ENCODE measurements around the gene OR2G3.

OR2G3 gene

DNA sequence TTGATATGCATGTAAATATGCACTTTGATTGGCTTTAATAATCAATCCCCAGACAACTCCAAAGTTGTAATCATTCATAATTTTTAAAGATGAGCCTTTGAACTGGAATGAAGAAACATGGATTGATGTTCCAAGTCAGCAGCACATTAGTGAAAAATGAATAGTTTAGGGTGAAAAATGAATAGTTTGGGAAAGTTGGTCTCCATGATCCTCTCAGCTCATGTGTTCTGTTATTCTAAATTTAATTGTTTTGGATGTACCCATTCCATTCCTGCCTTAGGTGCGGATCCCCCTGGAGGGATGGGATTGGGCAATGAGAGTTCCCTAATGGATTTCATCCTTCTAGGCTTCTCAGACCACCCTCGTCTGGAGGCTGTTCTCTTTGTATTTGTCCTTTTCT, at the start of gene OR2G3:
OR2G3 (plus strand) TSS at position 301 of the 400 bp plus-strand sequence; CDS start at position 301, 0 bp downstream.
- DNase-seq (ENCODE audit: low read depth in 2 of 2) = no peak

DNA sequence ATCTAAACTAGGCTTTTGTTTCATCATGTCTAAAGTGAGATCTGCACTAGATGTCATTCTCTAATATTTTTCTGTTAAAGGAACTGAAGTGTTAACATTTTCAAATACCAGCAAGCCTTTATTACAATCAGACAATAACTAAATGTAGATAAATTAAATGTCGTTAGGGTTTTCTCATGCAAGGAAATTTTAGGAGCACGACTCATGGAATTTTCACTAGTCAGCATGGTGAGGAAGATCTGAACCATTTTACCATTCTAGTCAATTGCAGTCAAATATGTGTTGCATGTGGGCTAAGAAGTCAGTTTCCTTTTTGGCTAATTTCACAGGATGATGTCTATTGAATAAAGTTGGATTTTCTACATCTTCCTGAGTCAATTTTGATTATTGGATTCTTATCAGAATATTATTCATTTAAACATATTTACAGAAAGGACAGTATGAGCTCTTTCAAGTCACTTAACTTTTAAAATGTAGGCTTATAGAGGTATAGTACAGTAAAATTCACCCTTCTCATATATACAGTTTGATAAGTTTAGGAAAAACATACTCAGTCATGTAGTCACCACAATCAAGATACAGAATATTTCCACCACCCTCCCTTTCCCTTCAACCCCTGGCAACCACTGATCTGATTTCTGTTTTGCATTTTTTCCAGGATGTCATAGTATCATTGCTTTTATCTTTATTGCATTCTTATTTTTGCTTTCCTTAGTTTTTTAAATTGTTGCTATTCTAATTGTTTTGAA, 47.3 kb upstream of the OR2G3 start:
- DNase-seq (ENCODE audit: low read depth in 2 of 2) = no peak

DNA sequence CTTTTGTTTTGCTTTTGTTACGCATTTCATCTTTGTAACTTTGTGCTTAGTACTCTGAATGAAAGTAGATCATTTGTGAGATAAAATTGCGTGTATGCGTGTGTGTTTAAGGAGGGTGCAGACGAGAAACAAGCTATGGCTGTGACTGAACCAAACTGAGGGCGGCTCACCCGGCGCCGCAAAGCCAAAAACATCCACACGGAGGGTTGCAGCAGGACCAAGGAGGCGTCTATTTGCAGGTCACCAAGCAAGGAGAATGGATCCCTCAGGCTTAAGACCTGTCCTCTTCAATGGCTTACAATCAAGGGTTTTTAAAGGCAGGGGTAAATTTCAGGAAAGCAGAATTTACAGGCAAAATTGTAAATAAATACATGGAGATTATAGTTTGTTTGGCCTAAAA, 43.7 kb upstream of the OR2G3 start:
- no peak for DNase-seq (ENCODE audit: low read depth in 2 of 2)

DNA sequence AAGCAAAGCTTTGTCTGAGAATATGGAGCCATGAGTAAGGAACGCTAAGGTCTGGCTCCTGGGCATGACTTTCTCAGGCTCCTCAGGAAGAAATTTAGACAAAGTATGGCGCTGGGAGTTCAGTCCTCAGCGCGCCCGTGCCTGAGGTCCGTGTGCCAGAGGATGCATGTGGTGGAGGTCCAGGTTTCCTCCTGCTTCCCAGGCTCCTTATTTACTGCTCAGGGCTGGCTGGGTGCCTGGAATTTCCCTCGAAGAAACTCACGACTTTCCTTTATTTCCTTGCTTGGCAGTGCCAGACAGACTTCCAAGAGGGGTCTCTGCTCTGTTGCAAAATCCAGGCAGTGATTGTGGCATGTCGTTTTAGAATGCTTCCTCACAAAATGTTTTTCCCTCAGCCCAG, 43.2 kb upstream of the OR2G3 start:
- DNase-seq (ENCODE audit: low read depth in 2 of 2) = no peak

DNA sequence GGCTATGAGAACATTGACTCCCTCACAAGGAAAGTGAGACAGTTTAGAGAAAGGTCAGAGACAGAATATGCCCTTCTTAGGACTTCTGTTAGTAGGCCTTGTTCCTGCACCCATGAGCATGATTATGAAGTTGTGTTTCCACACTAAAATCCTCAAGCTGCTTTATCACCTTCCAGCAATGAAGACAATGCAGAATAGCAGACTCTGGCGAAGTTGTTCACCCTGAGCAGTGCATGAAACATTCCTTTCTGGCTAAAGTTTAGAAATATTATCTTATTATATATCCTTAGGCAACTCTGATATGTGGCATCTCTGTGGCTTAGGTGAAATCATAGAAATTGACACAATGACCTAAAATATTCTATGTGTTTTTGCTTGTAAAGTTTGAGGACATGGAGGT, 31.1 kb upstream of the OR2G3 start:
- no peak for DNase-seq (ENCODE audit: low read depth in 2 of 2)

DNA sequence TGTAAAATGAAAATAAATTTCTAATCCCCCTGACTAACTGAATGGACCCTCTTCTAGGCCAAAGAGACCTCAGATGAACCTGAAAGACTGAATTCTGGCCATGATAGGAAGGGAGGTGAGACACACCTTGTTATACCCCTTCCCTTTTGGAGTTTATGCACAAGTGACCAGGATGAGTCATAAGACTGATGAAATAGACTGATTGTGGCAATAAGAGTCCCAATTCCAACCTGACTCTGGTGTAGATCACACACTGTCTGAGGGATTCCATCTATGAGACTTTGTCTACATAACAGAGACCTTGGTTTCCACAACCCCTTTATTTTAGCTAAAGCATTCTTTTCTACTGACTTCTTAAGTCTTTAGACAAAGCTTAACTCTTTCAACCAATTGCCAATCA, 30.7 kb upstream of the OR2G3 start:
- no peak for DNase-seq (ENCODE audit: low read depth in 2 of 2)

DNA sequence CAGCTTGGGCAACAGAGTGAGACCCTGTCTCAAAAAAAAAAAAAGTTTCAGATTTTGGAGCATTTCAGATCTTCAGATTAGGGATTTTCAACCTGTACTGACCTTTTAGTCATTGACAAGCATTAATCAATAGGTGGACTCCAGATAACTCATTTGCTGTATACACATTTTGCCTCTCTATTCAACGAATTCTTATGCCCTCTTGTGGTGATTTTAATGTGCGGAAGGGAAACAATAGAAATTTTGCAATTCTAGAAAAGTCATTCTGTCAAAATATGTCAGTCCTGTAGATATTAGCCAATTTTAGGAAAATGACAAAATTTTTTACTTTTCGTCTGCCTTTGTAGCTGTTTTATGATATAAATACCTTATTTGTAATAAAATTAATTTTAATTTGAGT, 28.9 kb upstream of the OR2G3 start:
- DNase-seq (ENCODE audit: low read depth in 2 of 2) = no peak

DNA sequence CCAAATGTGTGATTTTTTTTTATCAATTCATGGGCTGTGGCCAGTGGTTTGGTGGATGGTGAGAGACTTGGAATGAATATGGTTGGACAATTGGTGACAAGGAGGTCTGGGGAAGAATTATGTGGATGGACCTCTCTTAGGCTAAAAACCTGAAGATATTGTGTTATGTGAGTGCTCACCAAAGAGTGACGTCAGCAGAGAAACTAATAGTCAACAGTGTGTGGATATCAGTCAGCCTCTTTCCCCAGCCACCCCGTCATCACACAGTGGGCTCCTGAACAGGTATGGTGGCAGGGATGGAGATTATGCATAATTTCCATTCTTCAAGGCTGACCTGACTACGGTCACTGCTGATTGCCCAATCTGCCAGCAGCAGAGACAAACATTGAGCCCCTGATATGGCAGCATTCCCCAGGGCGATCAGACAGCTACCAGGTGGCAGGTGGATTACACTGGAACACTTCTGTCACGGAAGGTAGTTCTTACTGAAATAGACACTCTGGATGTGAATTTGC, 26.4 kb upstream of the OR2G3 start:
- DNase-seq (ENCODE audit: low read depth in 2 of 2) = no peak

DNA sequence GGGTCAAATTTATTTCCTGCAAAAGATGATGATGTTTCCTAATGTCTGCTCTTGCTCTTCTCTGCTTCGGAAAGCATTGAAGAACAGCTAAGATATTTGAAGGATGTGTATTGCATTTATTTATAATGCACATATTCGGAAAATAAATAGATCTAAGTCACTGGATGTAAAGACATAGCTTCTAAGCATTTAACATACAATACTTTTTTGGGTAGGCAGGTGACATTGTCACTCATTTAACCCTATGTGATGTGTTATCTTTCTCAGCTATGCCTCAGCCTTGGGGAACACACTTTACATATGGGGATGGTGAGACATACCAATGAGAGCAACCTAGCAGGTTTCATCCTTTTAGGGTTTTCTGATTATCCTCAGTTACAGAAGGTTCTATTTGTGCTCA, 17.3 kb upstream of the OR2G3 start, which contains the start of gene OR2G2:
OR2G2 (plus strand) TSS at position 301 of the 400 bp plus-strand sequence; CDS start at position 301, 0 bp downstream.
- DNase-seq (ENCODE audit: low read depth in 2 of 2) = no peak

DNA sequence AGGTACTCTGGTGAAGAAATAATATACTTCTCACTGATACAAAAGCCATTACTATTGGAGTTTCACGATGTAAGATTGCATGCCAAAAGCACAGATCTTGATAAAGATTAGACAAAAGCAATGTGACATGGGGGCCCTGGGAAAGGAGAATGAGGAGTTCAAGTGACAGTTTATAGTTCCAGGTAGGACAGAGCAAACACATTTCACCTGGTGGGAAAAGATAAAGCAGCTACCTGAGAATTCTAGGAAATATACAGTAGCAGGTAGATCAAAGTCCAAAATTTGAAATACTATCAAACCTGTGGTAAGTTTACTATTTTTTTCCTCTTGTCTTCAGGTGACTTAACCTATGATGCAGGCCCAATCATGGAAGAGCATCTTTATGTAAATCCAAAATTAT, 8.0 kb downstream of the OR2G3 start:
- no peak for DNase-seq (ENCODE audit: low read depth in 2 of 2)

DNA sequence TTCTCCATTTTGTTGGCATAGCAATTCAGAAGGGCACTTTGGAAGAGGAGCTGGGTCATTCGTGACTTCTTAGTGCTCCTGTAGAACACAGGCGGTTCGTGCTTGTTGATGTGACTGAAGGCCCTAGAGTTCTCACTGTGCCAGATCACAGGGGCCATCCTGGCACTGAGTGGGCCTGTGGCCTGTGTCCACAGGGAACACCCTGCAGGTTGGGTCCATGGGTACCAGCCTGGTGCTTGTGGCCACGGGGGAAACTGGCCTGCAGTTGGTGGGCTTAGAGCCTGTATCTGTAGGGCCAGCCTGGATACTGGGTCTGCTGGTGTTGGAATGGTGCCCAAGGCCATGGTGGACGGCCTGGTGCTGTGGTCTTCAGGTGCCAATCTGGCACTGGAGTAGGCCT, 9.2 kb downstream of the OR2G3 start:
- no peak for DNase-seq (ENCODE audit: low read depth in 2 of 2)

DNA sequence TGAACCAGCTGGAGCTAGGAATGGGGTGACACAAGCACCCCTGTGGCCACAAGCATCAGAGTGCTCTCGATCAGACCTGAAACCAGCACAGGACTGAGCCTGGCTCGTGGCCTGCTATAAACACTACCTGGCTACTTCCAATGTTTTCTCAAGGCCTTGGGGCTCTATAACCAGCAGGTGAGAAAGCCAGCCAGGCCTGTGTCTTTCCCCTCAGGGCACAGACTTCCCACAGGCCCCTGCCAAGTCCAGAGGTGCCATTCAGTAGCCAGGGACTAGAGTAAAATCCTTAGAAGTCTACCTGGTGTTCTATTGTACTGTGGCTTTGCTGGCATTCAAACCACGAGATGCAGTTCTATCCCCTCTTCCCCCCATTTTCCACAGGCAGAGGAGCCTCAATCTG, 22.6 kb downstream of the OR2G3 start:
- no peak for DNase-seq (ENCODE audit: low read depth in 2 of 2)

DNA sequence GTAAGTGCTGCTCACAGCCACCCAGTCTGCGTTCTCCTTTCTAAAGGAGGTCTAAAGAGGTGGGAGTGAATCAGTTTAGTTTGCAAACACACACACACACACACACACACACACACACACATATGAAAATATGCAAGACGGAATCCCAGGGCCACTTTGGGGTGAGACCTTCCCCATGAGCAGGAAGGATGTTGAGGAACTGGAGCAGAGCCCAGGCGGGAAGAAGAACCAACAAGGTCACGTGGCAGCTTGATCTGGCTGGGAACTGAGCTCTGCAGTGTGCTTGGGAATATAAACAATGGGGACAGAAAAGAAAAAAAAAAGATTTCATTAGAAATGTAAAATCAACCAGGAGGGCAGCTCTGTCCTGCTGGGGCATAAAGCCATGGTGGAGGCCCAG, 32.6 kb downstream of the OR2G3 start:
- no peak for DNase-seq (ENCODE audit: low read depth in 2 of 2)

DNA sequence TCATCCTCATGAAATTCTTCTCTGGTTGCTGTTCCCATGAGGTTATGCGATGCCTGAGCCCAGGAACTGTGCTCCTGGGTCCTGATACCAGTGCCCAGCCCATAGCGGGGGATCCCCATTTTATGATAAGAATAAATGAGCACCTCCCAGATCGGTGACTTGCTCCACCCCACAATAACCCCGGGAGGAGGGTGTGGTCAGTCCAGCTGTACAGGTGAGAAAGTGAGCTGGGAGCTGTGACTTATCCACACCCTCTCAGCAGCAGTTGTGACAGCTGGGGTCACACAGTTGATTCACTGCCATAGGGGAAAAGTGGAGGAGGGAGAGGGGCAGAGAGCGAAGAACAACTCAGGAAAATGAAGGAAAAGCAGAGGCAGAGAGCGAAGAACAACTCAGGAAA, 33.4 kb downstream of the OR2G3 start:
- no peak for DNase-seq (ENCODE audit: low read depth in 2 of 2)

DNA sequence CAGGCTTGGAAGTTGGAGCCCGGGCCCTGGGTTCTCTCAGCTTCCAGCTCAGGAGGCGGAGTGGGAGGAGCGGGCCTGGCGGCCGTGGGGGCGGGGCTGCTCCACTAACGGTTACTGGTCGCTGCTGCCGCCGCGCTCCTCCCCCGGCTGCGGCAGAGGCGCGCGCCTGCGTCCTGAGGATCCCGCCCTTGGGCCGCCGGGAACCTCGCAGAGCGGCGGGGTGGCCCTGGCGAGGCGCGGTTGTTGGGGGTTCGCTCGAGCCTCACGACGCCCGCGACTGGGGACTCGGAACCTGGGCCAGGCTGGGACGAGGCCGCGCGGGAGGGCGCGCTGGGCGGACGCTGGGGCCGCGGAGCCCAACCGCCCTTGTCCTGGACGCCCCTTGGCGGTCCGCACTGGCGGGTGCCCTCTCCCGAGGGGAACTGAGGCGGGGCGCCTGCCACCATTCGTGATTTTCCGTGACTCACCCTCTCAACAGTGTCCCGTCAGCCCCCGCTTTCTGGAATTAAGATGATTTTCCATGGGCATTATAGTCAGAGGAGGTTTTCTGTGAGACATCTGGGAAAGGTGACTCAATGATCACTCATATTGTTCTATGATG, 34.1 kb downstream of the OR2G3 start:
- DNase-seq (ENCODE audit: low read depth in 2 of 2) = peak in 1 of 2 donors; percentile 16

DNA sequence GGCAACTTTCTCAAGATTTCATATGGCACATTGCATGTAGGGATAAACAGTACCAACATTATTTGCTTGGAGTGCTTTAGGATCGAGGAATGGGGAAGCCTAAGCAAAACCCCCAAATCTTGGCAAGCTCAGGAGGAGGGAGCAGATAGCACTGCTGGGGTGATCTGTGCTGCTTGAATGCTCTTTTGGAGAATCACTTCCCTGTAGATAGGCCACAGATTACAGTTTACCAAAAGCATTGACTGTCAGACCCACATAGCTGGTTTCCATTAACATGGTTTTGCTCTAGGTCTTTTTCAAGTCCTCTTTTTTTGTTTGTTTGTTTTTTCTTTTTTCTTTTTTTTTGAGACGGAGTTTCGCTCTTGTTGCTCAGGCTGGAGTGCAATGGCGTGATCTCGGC, 37.4 kb downstream of the OR2G3 start:
- no peak for DNase-seq (ENCODE audit: low read depth in 2 of 2)

DNA sequence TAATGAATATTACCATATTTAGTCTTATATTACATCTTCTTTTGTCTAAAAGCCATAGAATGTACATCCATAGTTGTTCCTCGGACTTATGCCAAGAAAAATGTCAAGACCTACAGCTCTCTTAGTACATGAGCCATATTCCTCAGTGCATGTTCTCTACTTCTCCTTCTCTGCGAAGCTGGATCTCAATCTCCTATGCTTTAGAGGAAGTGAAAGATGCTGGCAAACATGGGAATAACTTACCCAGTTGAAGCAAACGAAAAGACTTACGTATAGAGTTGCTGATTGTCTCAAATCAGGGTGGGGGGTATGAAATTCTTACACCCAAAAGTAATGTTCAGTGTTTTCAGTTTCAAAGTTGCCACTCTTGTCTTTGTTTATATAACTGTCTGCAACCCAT, 41.5 kb downstream of the OR2G3 start:
- DNase-seq (ENCODE audit: low read depth in 2 of 2) = no peak

DNA sequence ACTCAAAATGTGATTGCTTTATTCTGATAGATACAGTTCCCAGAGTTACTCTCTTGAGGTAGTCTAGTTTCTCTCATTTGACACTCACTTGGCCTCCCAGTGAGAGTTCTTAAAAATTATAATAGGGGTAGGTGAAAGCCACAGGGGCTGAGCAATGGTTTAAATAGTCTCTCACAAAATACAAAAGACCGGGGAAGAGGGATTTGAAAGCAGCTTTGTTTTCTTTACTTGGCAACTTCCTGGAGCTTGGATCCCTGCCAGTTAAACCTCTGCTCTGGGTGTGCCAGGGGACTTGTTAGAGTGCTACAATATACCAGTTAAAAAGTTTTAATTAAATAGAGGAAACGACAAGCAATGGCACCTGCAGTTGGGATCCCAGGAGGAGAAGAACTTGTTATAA, 42.5 kb downstream of the OR2G3 start:
- no peak for DNase-seq (ENCODE audit: low read depth in 2 of 2)

DNA sequence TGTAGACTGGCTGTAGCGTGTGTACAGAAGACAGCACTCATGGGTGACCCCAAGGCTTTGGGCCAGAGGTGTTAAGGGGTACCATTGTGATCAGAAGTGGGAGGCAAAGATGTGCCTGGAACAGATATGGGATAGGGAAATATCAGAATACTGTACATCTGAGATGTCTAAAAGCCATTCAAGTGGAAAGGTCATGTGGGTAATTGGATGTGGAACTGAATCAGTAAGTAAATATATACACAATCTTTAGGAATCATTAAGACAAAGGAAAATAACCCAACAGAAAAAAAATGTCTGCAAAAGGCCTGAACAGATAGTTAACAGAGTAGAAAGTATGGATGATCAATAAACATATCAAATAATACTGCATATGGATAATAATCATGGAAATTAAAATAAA, 47.7 kb downstream of the OR2G3 start:
- DNase-seq (ENCODE audit: low read depth in 2 of 2) = no peak
